ENCODE data around the gene CABP2.
"Not testable (repeated sequence)": the region's sequence is repeated elsewhere in the genome, so short reads cannot be mapped to it uniquely, and the experiment has no call there.

CABP2 gene

GRCh38 chr11:67522844-67523555 lies at the start of gene CABP2:
TSS of gene CABP2 (minus strand) at chr11:67523446. CDS start at chr11:67523326, 120 bp downstream.
- DNase-seq = no peak

- no peak for DNase-seq
Observed at GRCh38 chr11:67572747-67573419, 49.6 kb upstream of the CABP2 start.

- no peak for DNase-seq
Observed at GRCh38 chr11:67572305-67572704, 49.1 kb upstream of the CABP2 start.

- no peak for DNase-seq
Observed at GRCh38 chr11:67571443-67571842, 48.2 kb upstream of the CABP2 start.

GRCh38 chr11:67564230-67564629 lies 41.0 kb upstream of the CABP2 start:
- no peak for DNase-seq

GRCh38 chr11:67563705-67564114 lies 40.5 kb upstream of the CABP2 start:
- not testable (repeated sequence) for DNase-seq

- DNase-seq = no peak
Observed at GRCh38 chr11:67562963-67563704, 39.9 kb upstream of the CABP2 start.

GRCh38 chr11:67561971-67562619 lies 38.8 kb upstream of the CABP2 start:
- DNase-seq = no peak

GRCh38 chr11:67558084-67558772 lies 35.0 kb upstream of the CABP2 start:
- DNase-seq = no peak

- DNase-seq = no peak
Observed at GRCh38 chr11:67556244-67556643, 33.0 kb upstream of the CABP2 start.

- DNase-seq = not testable (repeated sequence)
Observed at GRCh38 chr11:67551697-67552096, 28.5 kb upstream of the CABP2 start.

- DNase-seq = no peak
Observed at GRCh38 chr11:67551127-67551526, 27.9 kb upstream of the CABP2 start.

GRCh38 chr11:67548555-67549110 lies 25.4 kb upstream of the CABP2 start:
- no peak for DNase-seq

- not testable (repeated sequence) for DNase-seq
Observed at GRCh38 chr11:67548112-67548511, 24.9 kb upstream of the CABP2 start.

- DNase-seq = no peak
Observed at GRCh38 chr11:67545280-67545679, 22.0 kb upstream of the CABP2 start.

- no peak for DNase-seq
Observed at GRCh38 chr11:67544616-67545242, 21.5 kb upstream of the CABP2 start.

- DNase-seq = no peak
Observed at GRCh38 chr11:67543585-67543984, 20.3 kb upstream of the CABP2 start.

- peak; percentile 16 for DNase-seq
Observed at GRCh38 chr11:67542971-67543370, 19.7 kb upstream of the CABP2 start.

- DNase-seq = peak; percentile 39
Observed at GRCh38 chr11:67542169-67542568, 18.9 kb upstream of the CABP2 start.

GRCh38 chr11:67541198-67541597 lies 18.0 kb upstream of the CABP2 start:
- DNase-seq = no peak

GRCh38 chr11:67539550-67539949 lies 16.3 kb upstream of the CABP2 start:
- DNase-seq = no peak
